HCT116 (cell line): ENCODE data around the gene PGRMC2. TPM values are rescaled to one million over a fixed set of nuclear protein-coding genes. Genes with fewer than 3 reads are reported as not detected.

ENCODE experiments used
- ATAC-seq: fragments of 200-7000 bp; cut with Tn5 transposase; 2 replicates; pipeline ENCODE4 v1.9.1; 2020; ENCODE audit warnings: mild to moderate bottlenecking, moderate library complexity
- BruUV-seq: library from RNA; stranded (reverse); fragments of 400-500 nt; replicated peaks from 2 replicates; lab custom pipeline; 2021; lab: Mats Ljungman, UMichigan
- CTCF ChIA-PET: fragments of 300-600 bp; sonication (Branson Sonifier 250); formaldehyde crosslinking; loops from one replicate; lab custom pipeline; 2021; ENCODE audit warnings: antibody characterized with exemption; lab: Charles Lee
- POLR2A ChIA-PET: fragments of 300-600, 350-600 bp; sonication (Branson Sonifier 250); formaldehyde crosslinking; loops from one replicate; lab custom pipeline; 2021; ENCODE audit warnings: antibody characterized with exemption; lab: Charles Lee
- RAD21 ChIA-PET, 2 experiments: fragments of 300-600 bp; sonication (Branson Sonifier 250); formaldehyde crosslinking; loops; one replicate each; lab custom pipeline; 2023; ENCODE audit warnings: low total read pairs in 2 of 2; ENCODE audit not compliant: uncharacterized antibody in 2 of 2, unreplicated experiment in 2 of 2, low non-redundant PET in 1 of 2; lab: Charles Lee
- DNase-seq: peaks from one replicate; pipeline ENCODE4 v3.0.0-alpha.2; 2010; ENCODE audit warnings: low read depth, low spot score
- H2AFZ ChIP-seq: fragments of 200-600 bp; shearing (Covaris generic), sonication (generic); 2 replicates; pipeline ENCODE4 v1.6.1; 2017; ENCODE audit warnings: low read depth, mixed run types, mixed read lengths, antibody characterized with exemption, low read length; ENCODE audit not compliant: poor library complexity, severe bottlenecking
- H3K27ac ChIP-seq: 2 replicates; pipeline ENCODE4 v1.5.1; 2012; ENCODE audit warnings: low read depth, low read length
- H3K27me3 ChIP-seq: fragments of 200-600 bp; sonication (generic); 2 replicates; pipeline ENCODE4 v1.6.1; 2016; ENCODE audit warnings: mixed run types, low read length, mixed read lengths; ENCODE audit not compliant: insufficient read depth
- H3K36me3 ChIP-seq, 2 experiments: fragments of 200-500 bp in 1 of 2; fragments of 200-600 bp in 1 of 2; sonication (Bioruptor generic) in 1 of 2; sonication (generic) in 1 of 2; 2 replicates each; pipeline versions ENCODE4 v1.5.1 to v1.6.1; 2014 to 2016; ENCODE audit warnings: low read length in 2 of 2, inconsistent platforms in 1 of 2, mixed read lengths in 1 of 2, mixed run types in 1 of 2; ENCODE audit not compliant: insufficient read depth in 2 of 2, control insufficient read depth in 1 of 2
- H3K4me1 ChIP-seq, 2 experiments: fragments of 200-600 bp in 1 of 2; sonication (generic) in 1 of 2; 2 replicates each; pipeline versions ENCODE4 v1.5.1 to v1.6.1; 2012 to 2017; ENCODE audit warnings: low read length in 2 of 2, inconsistent platforms in 1 of 2, mild to moderate bottlenecking in 1 of 2, mixed read lengths in 1 of 2, mixed run types in 1 of 2, moderate library complexity in 1 of 2; ENCODE audit not compliant: insufficient read depth in 2 of 2, control insufficient read depth in 1 of 2
- H3K4me2 ChIP-seq: fragments of 200-600 bp; sonication (generic); 2 replicates; pipeline ENCODE4 v1.6.1; 2017; ENCODE audit warnings: mixed run types, low read length, mixed read lengths
- H3K4me3 ChIP-seq, 2 experiments: fragments of 200-600 bp in 1 of 2; sonication (generic) in 1 of 2; replicated peaks in 1 of 2; 2 replicates each; pipeline ENCODE4 v1.5.1; 2011 to 2016; ENCODE audit warnings: low read length in 2 of 2, control low read depth in 1 of 2, low read depth in 1 of 2, mild to moderate bottlenecking in 1 of 2, mixed read lengths in 1 of 2, mixed run types in 1 of 2
- H3K79me2 ChIP-seq: fragments of 200-600 bp; sonication (generic); 2 replicates; pipeline ENCODE4 v1.6.1; 2017; ENCODE audit warnings: mild to moderate bottlenecking, mixed run types, low read length, moderate library complexity, mixed read lengths; ENCODE audit not compliant: insufficient read depth
- H3K9ac ChIP-seq: fragments of 200-600 bp; sonication (generic); 2 replicates; pipeline ENCODE4 v1.6.1; 2016; ENCODE audit warnings: low read length, mixed read lengths
- H3K9me2 ChIP-seq: fragments of 200-600 bp; sonication (generic), shearing (Covaris generic); 2 replicates; pipeline ENCODE4 v1.6.1; 2017; ENCODE audit warnings: mixed run types, mild to moderate bottlenecking, moderate library complexity; ENCODE audit not compliant: insufficient read depth
- H3K9me3 ChIP-seq, 2 experiments: fragments of 200-500 bp in 1 of 2; fragments of 200-600 bp in 1 of 2; sonication (Bioruptor generic) in 1 of 2; sonication (generic) in 1 of 2; 2 replicates each; pipeline ENCODE4 v1.6.1; 2014 to 2017; ENCODE audit warnings: low read length in 2 of 2, mixed read lengths in 2 of 2, inconsistent platforms in 1 of 2, low read depth in 1 of 2, mild to moderate bottlenecking in 1 of 2, mixed run types in 1 of 2, moderate library complexity in 1 of 2; ENCODE audit not compliant: control insufficient read depth in 1 of 2, insufficient read depth in 1 of 2
- H4K20me1 ChIP-seq: fragments of 200-600 bp; sonication (generic), shearing (Covaris generic); 2 replicates; pipeline ENCODE4 v1.6.1; 2017; ENCODE audit warnings: mixed run types, mild to moderate bottlenecking, moderate library complexity; ENCODE audit not compliant: insufficient read depth
- ATF3 ChIP-seq: IDR thresholded peaks from 2 replicates; pipeline ENCODE4 v1.6.1; 2012
- ELF1 ChIP-seq: IDR thresholded peaks from 2 replicates; pipeline ENCODE4 v1.6.1; 2012; ENCODE audit warnings: low read depth, borderline replicate concordance
- EZH2 ChIP-seq: fragments of 200-600 bp; sonication (generic); IDR thresholded peaks from 2 replicates; pipeline ENCODE4 v1.6.1; 2017; ENCODE audit warnings: antibody characterized with exemption, mixed run types
- MAX ChIP-seq: IDR thresholded peaks from 2 replicates; pipeline ENCODE4 v1.6.1; 2012
- RAD21 ChIP-seq: IDR thresholded peaks from 2 replicates; pipeline ENCODE4 v1.6.1; 2012; ENCODE audit warnings: low read depth, mild to moderate bottlenecking
- REST ChIP-seq: IDR thresholded peaks from 2 replicates; pipeline ENCODE4 v1.6.1; 2012; ENCODE audit warnings: low read depth
- SP1 ChIP-seq: IDR thresholded peaks from 2 replicates; pipeline ENCODE4 v1.6.1; 2012; ENCODE audit warnings: low read depth
- SRF ChIP-seq: IDR thresholded peaks from 2 replicates; pipeline ENCODE4 v1.6.1; 2012; ENCODE audit warnings: low read depth
- TCF7L2 ChIP-seq: IDR thresholded peaks from 2 replicates; pipeline ENCODE4 v1.7.0; 2011; ENCODE audit warnings: borderline replicate concordance, inconsistent platforms; ENCODE audit not compliant: insufficient read depth, insufficient read length; ENCODE audit errors: extremely low read depth
- ZFX ChIP-seq: fragments of 450-650 bp; IDR thresholded peaks from 2 replicates; pipeline ENCODE4 v1.6.1; 2017
- intact Hi-C: fragments of 100-400 bp; cut with micrococcal nuclease; formaldehyde crosslinking; loops from 2 replicates; pipeline ENCODE4 v1.10.0; 2022
- total RNA-seq: library from RNA; stranded (reverse); gene quantifications from one replicate; pipeline ENCODE4 v1.2.1, GENCODE V29; 2021; ENCODE audit not compliant: unreplicated experiment

PGRMC2 gene
- total RNA-seq, 1 experiment from 2014 or later: 52.3 TPM

- intact Hi-C loops: no loop called here
- POLR2A ChIA-PET: no interaction called here
- Histone ChIP-seq H3K4me3 (no peak overlapping the region), H3K9me2 (no peaks in the 10 kb centered on the region), H3K4me1 (no peaks in the 10 kb centered on the region), H4K20me1 (no peaks in the 10 kb centered on the region)
- no peak for ATAC-seq
- TF ChIP-seq RAD21 (no peak), SP1 (no peak), ELF1 (no peak), ZFX (no peak), MAX (no peak), REST (no peak), ATF3 (no peak), TCF7L2 (no peak), SRF (no peak), EZH2 (no peak)
- TF ChIP-seq, all 23 proteins: peak for 0
- Histone ChIP-seq H3K9me3 (no peaks in the 10 kb centered on the region), H3K27me3 (no peaks in the 10 kb centered on the region), H3K79me2 (no peaks in the 10 kb centered on the region), H3K27ac (no peak overlapping the region), H3K36me3 (no peaks in the 10 kb centered on the region), H2AFZ (no peak overlapping the region), H3K9ac (no peak overlapping the region), H3K4me2 (no peak overlapping the region)
- ChIA-PET CTCF (no interaction called here), RAD21 (no interaction called here)
- DNase-seq: no peak
- BruUV-seq: no TSS peak
Measured at GRCh38 chr4:128303986-128304385, 16.4 kb upstream of the PGRMC2 start.
